DMS153 treated with DMSO at 0.1 percent for 48 hours (cell line): ENCODE results near the gene GBE1.
A peak's percentile ranks its signal among the peaks of the same experiment; 100 is the strongest.
"Not testable (repeated sequence)": the region's sequence is repeated elsewhere in the genome, so short reads cannot be mapped to it uniquely, and the experiment has no call there.

Experiments
- DNase-seq: peaks from one replicate; lab custom pipeline; 2025; ENCODE audit not compliant: unreplicated experiment; lab: John Stamatoyannopoulos, UW

GBE1 gene

DNA sequence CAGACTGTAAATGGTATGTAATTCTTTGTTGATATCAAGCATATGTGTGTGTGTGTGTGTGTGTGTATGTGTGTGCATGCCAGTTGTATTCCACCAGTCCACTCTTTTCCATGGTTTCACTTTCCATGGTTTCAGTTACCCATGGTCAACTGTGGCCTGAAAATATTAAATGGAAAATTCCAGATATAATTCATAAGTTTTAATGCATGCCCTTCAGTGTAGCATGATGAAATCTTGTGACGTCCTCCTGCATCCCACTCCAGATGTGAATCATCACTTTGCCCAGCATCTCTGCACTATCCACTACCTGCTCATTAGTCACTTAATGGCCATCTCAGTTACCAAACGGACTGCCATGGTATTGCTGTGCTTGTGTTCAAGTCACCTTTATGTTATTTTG, 215.9 kb downstream of the GBE1 start:
- DNase-seq: no peak

DNA sequence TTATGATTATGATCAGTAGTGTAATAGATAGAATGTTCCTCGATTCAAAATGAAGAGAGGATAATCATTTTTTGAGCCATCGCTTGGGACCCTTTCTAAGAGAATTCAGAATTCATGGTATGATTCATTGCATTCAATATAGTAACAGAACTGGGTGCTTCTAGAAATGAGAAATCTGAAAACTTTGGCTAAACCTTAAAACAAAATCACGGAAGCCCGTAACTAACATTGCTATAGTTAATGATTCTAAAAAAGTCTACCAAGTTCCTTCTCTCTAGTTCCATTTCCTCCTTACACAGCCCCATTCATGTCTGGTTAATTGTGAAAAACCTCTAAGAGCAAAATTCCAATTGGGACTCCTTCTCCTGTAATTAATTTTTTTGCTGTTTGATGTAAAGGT, 217.1 kb downstream of the GBE1 start:
- no peak for DNase-seq

DNA sequence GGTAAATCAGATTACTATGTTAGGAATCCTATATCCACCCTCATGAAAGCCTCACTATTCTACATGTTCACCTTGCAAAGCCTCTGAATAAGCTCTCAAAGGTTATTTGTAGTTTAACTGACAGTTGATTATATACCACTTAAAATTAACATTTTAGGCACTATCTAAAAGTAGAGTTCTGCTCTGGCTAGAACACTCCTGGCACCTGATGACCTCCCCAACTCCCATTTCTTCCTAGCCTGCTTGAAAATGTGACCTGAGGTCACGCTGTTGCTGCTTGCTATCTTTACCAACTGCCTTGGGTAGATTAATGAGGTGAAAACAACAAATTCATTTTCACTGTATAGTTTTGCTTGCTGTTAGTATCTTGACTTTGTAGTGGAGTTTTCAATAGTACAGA, 220.7 kb downstream of the GBE1 start:
- DNase-seq: no peak

DNA sequence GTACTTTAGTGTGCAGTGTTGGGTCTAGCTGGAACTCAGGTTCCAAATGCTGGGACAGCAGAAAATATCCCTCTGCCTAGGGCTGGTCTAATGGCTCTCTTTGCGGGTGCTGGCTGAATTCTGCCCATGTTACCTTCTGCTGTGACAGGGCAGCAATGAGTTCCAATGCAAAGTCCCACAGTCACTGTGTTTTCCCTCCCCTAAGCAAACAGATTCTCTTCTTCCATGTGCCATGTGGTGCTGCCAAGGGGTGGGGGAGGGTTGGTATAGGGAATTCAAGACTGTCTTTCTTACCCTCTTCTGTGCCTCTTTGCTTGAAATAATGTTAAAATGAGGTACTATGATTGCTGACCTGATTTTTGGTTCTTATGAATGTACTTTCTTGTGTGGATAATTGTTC, 229.6 kb downstream of the GBE1 start:
- no peak for DNase-seq

DNA sequence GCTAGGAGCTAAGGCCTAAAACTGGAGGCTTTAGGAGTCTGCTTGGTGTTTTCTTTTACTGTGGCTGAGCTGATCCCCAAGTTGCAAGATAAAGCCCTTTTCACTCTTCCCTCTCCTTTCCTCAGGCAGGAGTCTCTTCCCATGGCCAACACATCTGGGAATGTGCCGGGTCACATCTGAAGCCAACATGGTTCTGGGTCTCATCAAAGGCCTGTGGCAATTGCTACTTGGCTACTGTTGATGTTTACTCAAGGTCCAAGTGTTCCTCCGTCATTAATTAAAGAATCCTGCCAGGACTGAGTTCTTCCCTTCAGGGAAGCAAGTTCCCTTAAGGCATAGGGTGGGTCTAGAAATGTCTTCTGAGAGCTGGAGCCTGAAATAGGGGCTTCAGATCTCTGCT, 230.2 kb downstream of the GBE1 start:
- DNase-seq: no peak

DNA sequence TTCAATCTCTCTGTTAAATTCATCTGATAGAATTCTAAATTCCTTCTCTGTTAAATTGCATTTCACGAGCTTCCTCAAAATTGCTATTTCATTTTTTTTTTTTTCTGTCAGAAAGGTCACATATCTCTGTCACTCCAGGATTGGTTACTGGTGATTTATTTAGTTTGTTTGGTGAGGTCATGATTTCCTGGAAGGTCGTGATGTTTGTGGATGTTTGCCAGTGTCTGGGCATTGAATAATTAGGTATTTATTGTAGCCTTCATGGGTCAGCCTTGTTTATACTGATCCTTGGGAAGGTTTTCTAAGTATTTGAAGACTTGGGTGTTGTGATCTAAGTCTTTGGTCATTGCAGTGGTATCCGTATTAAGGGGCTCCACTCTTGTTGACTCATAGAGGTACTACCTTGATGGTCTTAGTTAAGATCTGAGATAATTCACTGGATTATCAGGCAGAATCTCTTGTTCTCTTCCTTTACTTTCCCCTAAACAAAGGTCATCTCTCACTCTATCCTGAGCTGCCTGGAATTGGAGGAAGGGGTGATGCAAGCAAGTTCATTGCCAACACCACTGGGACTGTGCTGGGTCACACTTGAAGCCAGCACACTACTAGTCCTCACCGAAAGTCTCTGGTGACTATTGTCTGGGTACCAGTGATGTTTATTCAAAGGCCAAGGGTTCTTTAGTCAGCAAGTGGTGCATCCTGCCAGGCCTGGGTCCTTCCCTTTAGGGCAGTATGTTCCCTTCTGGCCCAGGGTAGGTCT, 231.1 kb downstream of the GBE1 start:
- no peak for DNase-seq

DNA sequence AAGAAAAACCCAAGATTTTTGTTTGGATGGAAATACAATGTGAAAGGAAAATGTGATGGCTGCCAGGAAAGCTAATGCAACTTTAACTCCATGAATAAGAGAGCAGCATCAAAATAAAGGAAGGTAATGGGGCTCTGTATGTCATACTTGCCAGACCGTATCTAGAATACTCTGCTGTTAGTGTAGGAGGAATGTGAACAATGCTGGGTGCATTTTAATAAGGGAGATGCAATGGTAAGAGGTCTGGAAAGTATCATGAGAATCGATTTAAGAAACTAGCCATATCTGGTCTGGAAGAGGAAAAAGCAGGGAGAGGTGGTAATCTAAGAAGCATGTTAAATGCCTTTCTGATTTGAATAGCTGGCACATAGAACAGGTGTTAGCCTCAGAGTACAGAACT, 239.6 kb downstream of the GBE1 start:
- DNase-seq: no peak

DNA sequence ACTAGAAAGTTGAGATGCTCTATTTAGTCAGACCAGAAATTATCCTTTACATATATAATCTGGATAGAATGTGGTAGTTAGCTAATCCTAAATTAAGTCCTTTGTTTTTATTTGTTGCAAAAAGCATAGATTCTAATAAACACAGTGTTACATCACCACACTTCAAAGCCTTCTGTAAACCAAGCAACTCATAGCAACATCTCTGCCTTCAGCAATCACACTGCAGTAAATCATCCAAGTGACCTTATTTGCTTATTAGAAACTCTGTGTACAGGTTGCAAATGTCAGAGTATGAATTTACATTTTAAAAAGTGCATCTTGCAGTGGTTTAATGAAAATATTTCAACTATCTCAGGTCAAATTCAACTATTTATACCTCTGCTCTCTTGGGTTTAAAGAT, 242.5 kb downstream of the GBE1 start:
- DNase-seq: no peak

DNA sequence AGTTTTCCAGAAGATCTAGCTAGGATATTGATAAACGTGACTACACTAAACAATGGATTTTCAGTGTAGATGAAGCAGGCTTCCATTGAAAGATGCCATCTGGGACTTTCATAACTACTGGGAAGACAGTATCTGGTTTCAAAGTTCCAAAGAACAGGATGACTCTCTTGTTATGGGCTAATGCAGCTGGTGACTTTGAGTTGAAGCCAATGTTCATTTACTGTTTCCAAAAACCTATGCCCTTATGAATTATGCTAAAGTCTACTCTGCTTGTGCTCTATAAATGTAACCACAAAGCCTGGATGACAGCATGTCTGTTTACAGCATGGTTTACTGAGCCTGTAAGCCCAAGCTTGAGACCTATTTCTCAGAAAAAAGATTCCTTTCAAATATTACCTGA, 245.4 kb downstream of the GBE1 start:
- no peak for DNase-seq

DNA sequence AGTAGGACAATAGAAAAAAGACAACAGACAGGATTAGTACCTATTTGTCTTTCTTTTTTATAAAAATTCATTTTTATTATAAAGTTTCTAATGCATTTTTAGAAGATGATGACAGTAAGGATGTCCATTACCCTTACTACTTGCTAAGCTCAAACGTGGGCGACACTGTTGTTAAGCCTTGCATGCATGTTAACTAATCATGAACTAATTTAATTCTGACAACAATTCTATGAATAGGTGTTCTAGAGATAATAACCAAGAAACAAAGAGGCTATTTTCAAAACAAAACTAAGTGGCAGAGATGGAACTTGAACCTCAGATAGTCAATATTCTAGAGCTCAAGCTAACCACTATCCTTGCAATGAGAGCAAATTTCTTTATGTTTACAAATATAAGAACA, 247.9 kb downstream of the GBE1 start:
- DNase-seq: no peak

DNA sequence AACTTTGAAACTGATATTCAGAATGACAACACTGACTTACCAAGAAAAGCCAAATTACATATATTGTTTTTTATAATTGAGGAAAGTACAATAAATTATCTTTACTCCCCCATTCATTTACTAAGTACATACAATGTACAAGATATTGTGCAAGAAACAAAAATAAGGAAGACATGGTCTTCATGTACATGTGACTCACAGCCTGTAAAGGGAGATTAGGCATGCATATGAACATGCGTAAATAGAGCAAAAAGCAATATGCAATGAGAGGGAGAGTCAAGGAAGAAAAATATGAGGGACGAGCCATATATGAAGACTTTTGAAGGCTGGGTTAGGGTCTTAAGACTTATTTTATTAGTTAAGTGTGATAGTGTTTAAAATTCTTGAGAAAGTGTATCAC, 258.4 kb downstream of the GBE1 start:
- no peak for DNase-seq

DNA sequence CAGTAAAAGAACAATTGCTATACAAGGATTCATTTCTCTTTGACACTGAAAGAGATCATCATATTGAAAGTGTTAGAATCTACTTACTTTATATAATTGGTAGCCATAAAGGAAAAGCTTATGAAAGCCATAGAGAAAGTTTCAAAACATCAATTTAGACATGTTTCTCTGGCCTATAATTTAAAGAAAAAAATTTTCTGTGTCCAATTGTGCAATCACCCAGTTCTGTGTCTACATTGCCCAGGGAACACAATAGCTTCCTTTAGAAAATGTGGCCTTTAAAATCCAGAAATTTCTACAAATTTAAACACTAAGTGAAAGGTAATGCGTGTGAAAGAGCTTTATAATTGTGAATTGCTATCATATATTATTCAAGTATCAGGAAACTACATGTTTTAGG, 259.2 kb downstream of the GBE1 start:
- no peak for DNase-seq

DNA sequence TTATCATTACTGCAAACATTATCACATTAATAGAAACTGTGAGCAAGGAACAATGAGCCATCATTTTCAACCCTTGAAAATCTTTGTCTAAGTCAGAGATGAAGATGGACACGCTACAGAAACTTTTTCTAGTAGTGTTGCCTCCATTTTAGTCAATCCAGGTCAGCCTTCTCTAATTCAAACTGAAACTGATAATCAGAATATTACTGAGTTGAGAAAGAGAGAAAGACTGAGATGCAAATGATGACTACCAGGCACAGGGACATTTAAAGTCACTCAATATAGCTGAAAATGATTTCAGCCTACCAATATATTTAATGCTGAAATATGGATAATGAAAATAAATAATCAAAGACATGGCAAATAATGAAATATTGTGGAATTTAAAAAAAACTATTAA, 261.4 kb downstream of the GBE1 start:
- DNase-seq: no peak

DNA sequence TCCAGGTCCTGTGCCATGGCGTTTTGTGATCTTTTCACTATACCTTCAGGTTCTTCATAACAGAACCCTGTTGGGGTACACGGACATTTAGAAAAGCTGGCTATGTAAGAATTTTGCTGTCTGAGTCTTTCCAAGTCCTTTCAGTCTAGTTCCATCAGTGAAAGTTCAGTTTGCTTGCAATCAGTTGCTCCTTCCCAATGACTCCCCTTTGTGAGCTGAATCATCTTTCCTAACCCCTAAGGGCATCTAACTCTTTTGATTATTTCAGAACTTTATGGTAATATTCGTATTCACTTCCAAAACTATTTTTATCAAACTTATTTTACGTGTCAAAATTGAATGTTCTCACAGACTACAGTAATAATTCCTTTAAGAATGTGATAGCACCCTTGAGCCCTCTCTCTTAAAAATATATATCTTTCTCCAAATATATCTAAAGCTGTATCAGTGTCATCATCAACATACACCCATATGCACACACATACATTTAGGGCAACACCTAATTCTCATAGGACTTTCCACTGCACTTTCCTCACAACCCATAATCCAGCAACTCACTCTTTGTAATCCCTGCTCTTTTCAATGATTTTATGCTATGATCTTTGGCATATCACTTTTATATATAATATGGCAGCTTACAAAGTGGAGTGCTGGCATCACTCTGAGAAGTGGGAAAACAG, 263.7 kb downstream of the GBE1 start:
- no peak for DNase-seq

DNA sequence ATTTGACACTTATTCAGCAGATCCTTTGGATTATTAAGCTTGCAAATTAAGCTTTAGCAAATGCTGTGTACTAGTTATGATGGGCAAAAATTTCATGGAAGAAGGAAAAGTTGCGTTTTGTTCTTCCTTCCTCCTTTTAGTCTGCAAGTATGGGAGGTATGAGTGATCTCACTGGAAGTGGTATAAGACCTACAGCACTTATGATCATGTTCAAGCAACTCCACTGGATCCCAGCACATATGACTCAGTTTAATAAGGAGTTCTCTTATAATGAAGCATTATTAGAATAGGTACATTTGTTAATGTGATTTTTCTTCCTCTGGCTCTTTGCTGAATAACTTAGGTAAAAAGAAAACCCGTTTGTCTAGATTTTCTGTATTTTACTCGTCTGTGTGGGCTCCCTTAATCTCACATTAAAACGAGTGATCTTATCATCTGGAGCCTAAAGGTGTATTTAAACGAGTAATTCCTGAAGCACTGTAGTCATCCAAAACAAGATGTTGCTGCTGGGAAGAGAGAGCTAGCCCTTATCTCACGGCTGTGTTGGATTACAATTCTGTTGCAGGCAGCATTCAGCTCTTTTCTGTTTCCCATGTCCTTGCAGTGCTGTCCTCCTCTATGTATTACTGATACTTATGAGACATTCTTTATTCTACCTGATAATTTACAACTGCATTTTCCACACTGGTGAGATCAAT, 264.9 kb downstream of the GBE1 start:
- no peak for DNase-seq

DNA sequence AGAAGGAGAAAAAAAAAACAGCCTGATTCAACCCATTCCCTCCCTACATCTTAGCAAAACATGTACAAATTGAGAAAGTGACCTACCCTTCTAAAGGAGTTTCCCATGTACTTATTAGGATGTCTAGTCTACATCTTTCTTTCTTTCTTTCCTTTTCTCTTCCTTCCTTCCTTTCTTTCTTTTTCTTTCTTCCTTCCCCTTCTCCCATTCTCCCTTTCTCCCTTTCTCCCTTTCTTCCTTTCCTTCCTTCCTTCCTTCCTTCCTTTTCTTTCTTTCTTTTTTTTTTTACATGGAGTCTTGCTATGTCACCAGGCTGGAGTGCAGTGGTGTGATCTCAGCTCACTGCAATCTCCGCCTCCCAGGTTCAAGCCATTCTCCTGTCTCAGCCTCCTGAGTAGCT, 269.0 kb downstream of the GBE1 start:
- DNase-seq: not testable (repeated sequence)

DNA sequence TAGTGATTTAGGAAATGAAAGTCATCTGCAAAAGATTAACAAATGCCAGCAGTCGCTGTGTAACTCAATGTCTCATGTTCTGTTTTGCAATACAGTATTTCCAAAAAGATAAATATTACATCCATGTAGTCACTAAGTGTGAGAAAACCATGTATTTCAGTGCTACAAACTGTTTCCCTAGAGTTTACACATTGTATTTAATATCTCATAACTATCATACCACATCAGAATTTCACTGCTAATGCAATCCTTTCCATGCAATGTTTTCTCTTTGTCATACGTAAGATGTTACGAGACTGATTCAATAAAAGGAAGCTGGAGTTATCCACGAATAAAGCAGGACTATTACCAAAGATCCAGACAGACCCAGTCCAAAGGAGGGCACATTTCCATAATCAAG, 269.4 kb downstream of the GBE1 start:
- no peak for DNase-seq

DNA sequence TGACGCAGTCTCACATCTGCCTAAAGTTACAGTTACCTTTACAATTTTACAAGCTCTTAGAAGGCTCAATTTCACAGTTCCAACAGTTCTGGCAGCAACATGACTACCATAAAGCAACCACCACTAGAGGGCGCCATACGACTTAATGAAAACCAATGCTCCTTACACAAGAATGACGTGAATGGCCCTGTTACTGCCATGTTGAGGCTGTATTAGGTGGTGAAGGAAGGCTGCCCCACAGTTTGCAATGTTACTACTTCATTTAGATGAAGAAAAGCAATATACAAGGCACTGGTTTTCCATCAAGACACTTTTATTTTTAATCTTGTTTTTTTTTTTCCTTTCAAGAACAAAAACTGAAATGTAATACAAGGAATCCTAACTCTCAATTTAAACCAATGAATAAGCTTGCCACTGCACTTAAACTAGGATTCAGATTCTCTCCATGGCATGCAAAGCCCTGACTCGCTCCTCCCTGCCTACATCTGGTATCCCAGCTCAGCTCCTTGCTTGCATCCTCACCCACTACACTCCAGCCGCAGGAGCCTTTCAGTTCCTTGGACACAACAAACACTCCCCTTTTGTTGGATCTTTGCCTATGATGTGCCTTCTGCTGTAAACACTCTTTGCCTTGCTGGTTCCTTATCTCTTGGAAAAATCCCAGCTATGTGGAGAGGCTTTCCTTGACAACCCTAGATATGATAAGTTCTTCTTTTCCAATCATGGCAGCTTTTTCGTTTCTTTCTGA, 270.7 kb downstream of the GBE1 start:
- DNase-seq: peak; percentile 29

DNA sequence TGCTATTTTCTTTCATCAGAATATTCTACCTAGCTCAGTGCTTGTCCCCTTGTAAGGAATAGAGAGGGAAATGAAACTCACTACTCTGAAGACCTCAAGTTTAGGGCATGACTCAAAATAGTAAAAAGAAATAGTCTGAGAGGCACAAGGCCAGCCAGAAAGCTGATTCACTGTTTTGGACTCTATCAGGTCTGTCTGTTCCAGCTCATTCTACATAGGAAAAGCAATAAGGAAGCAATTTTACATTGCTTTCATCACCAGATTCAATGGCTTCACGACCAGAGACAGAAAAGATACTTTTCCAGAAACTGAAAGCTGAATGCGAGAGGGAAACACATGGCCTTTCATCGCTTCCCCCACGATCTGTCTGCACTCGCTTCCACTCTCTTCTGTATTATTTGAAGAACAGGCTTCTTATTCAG, 276.0 kb downstream of the GBE1 start:
- no peak for DNase-seq

DNA sequence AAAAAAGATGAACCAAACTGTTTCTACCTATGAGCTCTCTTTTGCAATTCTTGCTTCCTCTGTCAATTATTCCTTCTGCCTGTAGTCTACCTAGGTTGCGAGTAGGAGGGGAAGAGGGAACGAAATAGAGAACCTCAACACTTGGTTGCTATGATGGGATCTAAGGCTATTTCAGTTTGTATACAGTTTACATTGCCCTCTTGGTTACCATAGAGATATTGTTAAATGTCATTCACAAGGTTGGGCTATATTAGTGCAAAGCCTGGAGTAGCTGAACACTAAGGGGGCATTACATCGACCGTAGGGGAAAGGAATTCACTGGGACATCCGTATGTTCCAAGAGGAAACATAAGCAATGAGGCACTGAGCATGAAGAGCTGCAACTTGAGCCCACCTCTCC, 276.9 kb downstream of the GBE1 start:
- no peak for DNase-seq

DNA sequence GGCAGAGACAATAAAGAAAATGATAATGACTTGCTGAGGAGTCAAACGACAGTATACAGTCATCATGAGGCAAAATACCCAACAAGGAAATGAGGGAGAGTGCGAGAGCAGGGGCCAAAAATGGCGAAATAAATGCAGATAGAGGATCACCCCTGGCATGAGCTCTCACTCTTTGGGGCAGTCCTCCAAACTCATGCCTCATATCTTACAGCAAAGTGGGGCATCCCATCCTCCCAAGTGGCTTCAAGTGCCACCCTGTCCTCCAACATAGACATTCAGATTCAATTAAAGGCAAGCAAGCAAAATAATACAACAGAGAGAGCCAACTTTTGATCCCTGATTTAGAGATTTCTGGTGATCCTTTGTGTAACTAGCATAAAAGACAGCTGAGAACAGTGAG, 278.4 kb downstream of the GBE1 start:
- no peak for DNase-seq

DNA sequence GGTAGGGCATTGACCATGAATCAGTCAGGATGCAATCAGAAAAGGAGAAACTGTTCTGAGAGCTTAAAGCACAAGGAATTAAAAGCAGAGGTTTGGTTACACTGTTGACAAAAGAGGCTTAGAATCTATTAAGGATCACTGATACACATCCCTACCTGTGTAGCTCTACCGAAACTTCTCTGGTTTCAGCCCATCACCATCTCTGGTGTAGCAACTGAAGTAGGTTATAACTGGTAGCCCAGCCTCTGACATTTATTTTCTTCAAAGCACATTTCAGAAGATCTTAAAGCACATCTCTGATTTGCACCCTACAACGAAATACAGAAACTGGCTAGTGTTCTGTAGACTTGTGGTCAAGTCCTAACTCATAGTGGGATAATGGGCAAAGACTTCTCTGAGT, 283.7 kb downstream of the GBE1 start:
- no peak for DNase-seq
